HepG2 (cell line): ENCODE data around the gene SLC29A2. TPM values are rescaled to one million over a fixed set of nuclear protein-coding genes. Genes with fewer than 3 reads are reported as not detected.

Source experiments
- ATAD3A ChIP-seq: sonication (generic); formaldehyde crosslinking; IDR thresholded peaks from 2 replicates; pipeline ENCODE4 v1.4.0; 2020; ENCODE audit warnings: missing genetic modification reagents
- ATF4 ChIP-seq, 2 experiments: fragments of 450-650 bp in 1 of 2; sonication (generic) in 1 of 2; formaldehyde crosslinking; IDR thresholded peaks; 2 replicates each; pipeline versions ENCODE4 v1.5.0 to v1.8.0; 2020 to 2022; ENCODE audit warnings: mild to moderate bottlenecking in 1 of 2, missing genetic modification reagents in 1 of 2
- GABPA ChIP-seq, 2 experiments: IDR thresholded peaks; 2 replicates each; pipeline ENCODE4 v1.6.1; 2011 to 2016; ENCODE audit warnings: low read depth in 2 of 2, low read length in 1 of 2, missing biosample characterization in 1 of 2, missing genetic modification characterization in 1 of 2
- GATAD2A ChIP-seq: IDR thresholded peaks from 2 replicates; pipeline ENCODE4 v1.6.1; 2016
- GLI4 ChIP-seq: sonication (generic); formaldehyde crosslinking; IDR thresholded peaks from 2 replicates; pipeline ENCODE4 v1.5.1; 2020; ENCODE audit warnings: missing genetic modification reagents, mild to moderate bottlenecking, moderate library complexity, borderline replicate concordance
- MAFF ChIP-seq: IDR thresholded peaks from 2 replicates; pipeline ENCODE4 v1.6.1; 2011; ENCODE audit warnings: low read depth, low read length, improper control_type of control experiment
- MBNL3 ChIP-seq: fragments of 250-450 bp; sonication (Bioruptor Pico); conservative IDR thresholded peaks from 2 replicates; pipeline ENCODE4 v1.8.0; 2022; ENCODE audit warnings: mild to moderate bottlenecking, inconsistent platforms
- NCOA1 ChIP-seq: sonication (generic); formaldehyde crosslinking; IDR thresholded peaks from 2 replicates; pipeline ENCODE4 v1.9.0; 2021; ENCODE audit warnings: missing genetic modification reagents
- NFE2L1 ChIP-seq: sonication (generic); formaldehyde crosslinking; IDR thresholded peaks from 2 replicates; pipeline ENCODE4 v1.4.0; 2020; ENCODE audit warnings: missing genetic modification reagents, mild to moderate bottlenecking, borderline replicate concordance
- NFIC ChIP-seq: IDR thresholded peaks from 2 replicates; pipeline ENCODE4 v1.6.1; 2012; ENCODE audit warnings: mild to moderate bottlenecking, low read length, inconsistent platforms
- SOX6 ChIP-seq, 2 experiments: fragments of 450-650 bp in 1 of 2; sonication (generic) in 1 of 2; formaldehyde crosslinking in 1 of 2; IDR thresholded peaks; 2 replicates each; pipeline versions ENCODE4 v1.4.0 to v1.6.1; 2017 to 2020; ENCODE audit warnings: antibody characterized with exemption in 1 of 2, mild to moderate bottlenecking in 1 of 2, missing genetic modification reagents in 1 of 2
- SRY ChIP-seq: sonication (generic); formaldehyde crosslinking; IDR thresholded peaks from 2 replicates; pipeline ENCODE4 v1.8.0; 2022; ENCODE audit warnings: mild to moderate bottlenecking, missing genetic modification reagents
- TFE3 ChIP-seq: IDR thresholded peaks from 2 replicates; pipeline ENCODE4 v1.6.1; 2016
- TRIM22 ChIP-seq: fragments of 450-650 bp; IDR thresholded peaks from 2 replicates; pipeline ENCODE4 v1.6.1; 2017
- ZBTB7A ChIP-seq: sonication (generic); formaldehyde crosslinking; IDR thresholded peaks from 2 replicates; pipeline ENCODE4 v1.8.0; 2022; ENCODE audit warnings: mild to moderate bottlenecking, missing genetic modification reagents
- ZKSCAN1 ChIP-seq: fragments of 150-350 bp; IDR thresholded peaks from 2 replicates; pipeline ENCODE4 v1.6.1; 2014; ENCODE audit warnings: low read length
- ZMYM2 ChIP-seq: sonication (generic); formaldehyde crosslinking; IDR thresholded peaks from 2 replicates; pipeline ENCODE4 v1.8.0; 2022; ENCODE audit warnings: mild to moderate bottlenecking, missing genetic modification reagents
- ZNF276 ChIP-seq: sonication (generic); formaldehyde crosslinking; IDR thresholded peaks from 2 replicates; pipeline ENCODE4 v1.4.0; 2020; ENCODE audit warnings: mild to moderate bottlenecking, low read depth, missing genetic modification reagents
- ZNF3 ChIP-seq: IDR thresholded peaks from 2 replicates; pipeline ENCODE4 v1.7.0; 2017; ENCODE audit warnings: inconsistent platforms
- ZNF761 ChIP-seq: sonication (generic); formaldehyde crosslinking; conservative IDR thresholded peaks from 2 replicates; pipeline ENCODE4 v1.4.0; 2020; ENCODE audit warnings: mild to moderate bottlenecking, missing genetic modification reagents
- ZNF768 ChIP-seq: sonication (generic); formaldehyde crosslinking; IDR thresholded peaks from 2 replicates; pipeline ENCODE4 v1.4.0; 2020; ENCODE audit warnings: missing genetic modification reagents
- ZNF891 ChIP-seq: sonication (generic); formaldehyde crosslinking; IDR thresholded peaks from 2 replicates; pipeline ENCODE4 v1.5.0; 2020; ENCODE audit warnings: mild to moderate bottlenecking, missing genetic modification reagents
- polyA plus RNA-seq, 8 experiments: library from polyadenylated mRNA; depleted of rRNA in 3 of 8; stranded (reverse) in 7 of 8; unstranded in 1 of 8; fragments of >200 nt; fragmentation: Illumina TruSeq in 4 of 8; extraction: Trizol in 4 of 8; gene quantifications; 2 replicates each; pipeline versions ENCODE4 v1.2.1 to v1.2.3, GENCODE V29; 2011 to 2016; ENCODE audit warnings: low read depth in 4 of 8, missing spikeins in 1 of 8, mixed read lengths in 1 of 8; ENCODE audit not compliant: insufficient read depth in 1 of 8
- total RNA-seq, 5 experiments: library from RNA; depleted of rRNA; stranded (reverse); fragments of >200 nt; fragmentation: Illumina TruSeq; extraction: Trizol; gene quantifications; 2 replicates each; pipeline ENCODE4 v1.2.3, GENCODE V29; 2016; ENCODE audit warnings: low read depth in 1 of 5

Gene SLC29A2
- total and polyA plus RNA-seq, 2 of the 13 experiments (the other 11 are each of a cell fraction or from before 2014, with no cell fraction given), result 0.63 to 0.66 TPM

- no peak for TF ChIP-seq NFE2L1 (CRISPR knock-in tag)
- no peak for TF ChIP-seq ZMYM2 (CRISPR knock-in tag)
- TF ChIP-seq ATAD3A (CRISPR knock-in tag), result no peak
- TF ChIP-seq TRIM22, result no peak
- TF ChIP-seq GLI4 (CRISPR knock-in tag), result no peak; the same call in 1 of the 2 replicates
- TF ChIP-seq ZNF768, result no peak
- no peak for TF ChIP-seq ZKSCAN1
- TF ChIP-seq SOX6 (IDR thresholded peaks at IDR 0.05), result no peak
- no peak for TF ChIP-seq SOX6 (CRISPR knock-in tag; IDR thresholded peaks at IDR 0.05)
- TF ChIP-seq SRY (CRISPR knock-in tag), result peak; percentile 98
- no peak for TF ChIP-seq ZNF761 (CRISPR knock-in tag)
- TF ChIP-seq NFIC, result no peak
- no peak for TF ChIP-seq GABPA (IDR thresholded peaks at IDR 0.05; ENCODE audit: low read depth, low read length)
- TF ChIP-seq GABPA (CRISPR knock-in tag; IDR thresholded peaks at IDR 0.05; ENCODE audit: low read depth), result no peak
- TF ChIP-seq ZNF3 (CRISPR knock-in tag), result peak; percentile 33; the same call in 1 of the 2 replicates
- TF ChIP-seq ZNF891, result peak; percentile 90; the same call in 1 of the 2 replicates
- peak; percentile 46; the same call in 1 of the 2 replicates for TF ChIP-seq GATAD2A (CRISPR knock-in tag)
- TF ChIP-seq ZBTB7A (CRISPR knock-in tag), result peak; percentile 65; the same call in 1 of the 2 replicates
- TF ChIP-seq NCOA1, result no peak
- 0 out of 4 replicates have a peak, but pooled peaks of 1 of the 2 experiments have one; percentile 45 for TF ChIP-seq ATF4 (CRISPR knock-in tag; IDR thresholded peaks at IDR 0.05)
- TF ChIP-seq MBNL3, result no peak
- TF ChIP-seq MAFF, result no peak
- TF ChIP-seq TFE3 (CRISPR knock-in tag), result peak; percentile 89
- no peak for TF ChIP-seq ZNF276 (CRISPR knock-in tag)
These were observed 46.8 kb upstream of the SLC29A2 start (continued) for GRCh38 chr11:66418168-66418985.
